CD4-positive, alpha-beta T cell treated with Interferon gamma for 1 hour (primary cell): ENCODE data around the gene UBE2I.
"Not testable (repeated sequence)": the region's sequence is repeated elsewhere in the genome, so short reads cannot be mapped to it uniquely, and the experiment has no call there.

ENCODE experiments used
- DNase-seq: peaks from one replicate; pipeline ENCODE4 v3.0.0-alpha.2; 2020

UBE2I gene

GRCh38 chr16:1308977-1309885 lies at the start of gene UBE2I:
UBE2I (plus strand) TSS chr16:1309636; CDS start chr16:1314031, 4,395 bp downstream.
- peak; percentile 96 for DNase-seq

DNA sequence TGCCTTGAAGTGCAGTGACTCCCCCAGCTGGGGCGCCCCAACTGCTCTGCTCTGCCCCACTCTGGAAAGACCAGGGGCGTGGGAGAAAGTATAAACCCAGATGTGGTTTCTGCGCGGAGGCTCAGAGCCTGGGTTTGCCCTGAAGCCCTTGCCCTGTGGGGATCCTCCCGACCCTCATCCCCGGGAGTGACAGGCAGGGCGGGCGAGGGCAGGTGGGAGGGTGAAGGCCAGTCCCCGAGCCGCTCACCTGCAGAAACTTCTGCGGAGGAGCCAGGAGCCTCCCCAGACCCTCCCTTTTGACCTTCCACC lies 49.7 kb upstream of the UBE2I start:
- DNase-seq = no peak

DNA sequence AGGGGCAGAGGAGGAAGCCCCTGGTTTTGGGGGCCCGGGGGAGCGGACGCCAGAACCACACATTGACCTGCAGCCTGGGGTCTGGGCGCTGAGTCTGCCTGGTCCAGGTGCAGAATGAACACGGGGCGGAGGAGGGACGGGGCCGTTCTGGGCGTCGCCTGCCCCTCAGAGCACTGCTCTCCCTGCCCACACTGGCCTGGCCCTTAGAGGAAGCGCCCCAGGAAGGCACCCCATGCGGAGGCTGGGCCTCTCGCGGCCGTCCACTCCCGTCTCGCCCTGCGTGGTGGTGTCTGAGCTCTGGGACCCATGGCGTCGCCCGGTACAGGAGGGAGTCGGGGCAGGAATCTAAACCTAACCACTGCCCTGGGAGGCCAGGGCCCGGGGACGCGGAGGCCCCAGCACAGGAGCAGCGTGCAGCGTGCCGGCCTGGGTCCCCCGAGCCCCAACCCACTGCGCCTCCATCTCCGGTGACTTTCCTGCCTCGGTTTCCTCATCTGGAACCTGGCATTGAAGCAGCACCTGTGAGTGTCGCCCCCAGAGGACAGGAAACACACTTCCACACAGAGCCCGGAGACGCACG lies 49.2 kb upstream of the UBE2I start:
- DNase-seq = no peak

DNA sequence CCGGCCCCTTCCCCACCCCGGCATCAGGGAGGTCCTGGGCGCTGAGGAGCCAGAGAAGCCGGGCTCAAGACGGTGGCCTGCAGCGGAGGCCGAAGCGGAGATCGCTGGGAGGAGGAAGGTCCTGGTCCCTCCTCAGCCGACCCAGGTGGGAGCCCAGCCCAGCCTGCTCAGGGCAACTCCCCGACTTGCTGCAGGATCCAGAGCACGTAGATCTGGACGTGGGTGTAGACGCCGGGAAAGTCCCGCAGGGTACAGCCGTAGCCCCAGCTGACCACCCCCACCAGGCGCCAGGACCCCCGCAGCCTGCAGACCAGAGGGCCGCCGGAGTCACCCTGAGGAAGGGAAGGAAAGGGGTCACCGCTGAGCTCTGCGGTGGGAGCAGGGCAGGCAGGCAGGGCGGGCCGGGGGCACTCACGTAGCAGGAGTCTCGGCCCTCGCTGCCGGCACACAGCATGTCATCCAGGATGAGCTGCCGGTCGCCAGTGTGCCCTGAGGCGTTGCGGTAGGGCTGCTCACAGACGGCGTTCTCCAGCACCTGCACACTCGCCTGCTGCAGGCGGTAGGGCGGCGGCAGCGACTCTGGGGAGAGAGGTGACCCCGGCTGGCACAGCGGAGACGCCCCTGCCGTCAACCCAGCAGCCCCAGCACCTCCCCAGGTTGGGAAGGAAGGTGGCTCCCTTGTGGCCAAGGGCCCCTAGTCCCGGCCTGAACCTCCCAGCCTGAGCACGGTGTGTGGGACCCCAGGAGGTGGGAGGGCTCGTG lies 48.1 kb upstream of the UBE2I start:
- DNase-seq = no peak

- no peak for DNase-seq
Observed at GRCh38 chr16:1262210-1262845, 47.1 kb upstream of the UBE2I start.

DNA sequence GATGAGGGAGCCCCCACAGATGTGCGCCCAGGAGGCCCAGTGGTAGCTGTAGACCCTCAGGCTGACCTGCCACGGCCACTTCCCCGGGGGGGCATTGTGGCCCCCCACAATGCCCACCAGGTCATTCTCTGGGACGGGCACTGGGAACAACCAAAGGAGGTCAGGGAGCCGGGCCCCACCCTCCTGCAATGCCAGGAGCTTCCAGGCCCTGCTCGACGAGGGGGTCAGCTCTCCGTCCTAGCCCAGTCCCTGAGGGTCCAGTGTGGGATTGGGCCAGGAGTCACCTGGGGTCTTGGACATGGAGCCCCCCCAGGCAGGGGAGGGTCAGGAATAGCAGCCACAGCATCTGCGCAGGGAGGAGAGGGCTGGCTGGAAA lies 46.6 kb upstream of the UBE2I start:
- no peak for DNase-seq

- DNase-seq = no peak
Observed at GRCh38 chr16:1263591-1264344, 45.7 kb upstream of the UBE2I start.

DNA sequence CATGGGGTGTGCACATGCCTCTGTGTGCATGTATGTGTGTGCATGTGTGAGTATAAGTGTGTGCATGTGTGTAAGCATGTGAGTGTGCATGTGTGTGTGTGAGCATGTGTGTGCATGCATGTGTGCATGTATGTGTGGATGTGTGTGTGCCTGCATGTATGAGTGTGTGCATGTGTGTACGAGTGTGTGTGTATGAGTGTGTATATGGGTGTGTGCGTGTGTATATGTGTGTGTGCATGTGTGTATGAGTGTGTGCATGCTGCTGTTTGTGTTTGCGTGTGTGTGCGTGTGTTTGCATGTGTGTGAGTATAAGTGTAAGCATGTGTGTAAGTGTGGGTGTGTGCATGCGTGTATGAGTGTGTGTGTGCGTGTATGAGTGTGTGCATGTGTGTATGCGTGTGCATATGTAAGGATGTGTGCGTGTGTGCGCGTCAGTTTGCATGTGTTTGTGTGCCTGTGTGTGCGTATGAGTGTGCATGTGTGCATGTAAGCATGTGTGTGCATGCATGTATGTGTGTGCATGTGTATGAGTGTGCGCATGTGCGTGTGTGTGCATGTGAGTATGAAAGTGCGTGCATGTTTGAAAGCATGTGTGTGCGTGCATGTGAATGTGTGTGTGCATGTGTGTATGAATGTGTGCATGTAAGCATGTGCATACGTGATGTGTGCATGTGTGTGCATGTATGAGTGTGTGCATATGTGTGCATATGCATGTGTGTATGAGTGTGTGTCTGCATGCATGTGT lies 44.9 kb upstream of the UBE2I start:
- DNase-seq = no peak

GRCh38 chr16:1265090-1265630 lies 44.3 kb upstream of the UBE2I start:
- no peak for DNase-seq

DNA sequence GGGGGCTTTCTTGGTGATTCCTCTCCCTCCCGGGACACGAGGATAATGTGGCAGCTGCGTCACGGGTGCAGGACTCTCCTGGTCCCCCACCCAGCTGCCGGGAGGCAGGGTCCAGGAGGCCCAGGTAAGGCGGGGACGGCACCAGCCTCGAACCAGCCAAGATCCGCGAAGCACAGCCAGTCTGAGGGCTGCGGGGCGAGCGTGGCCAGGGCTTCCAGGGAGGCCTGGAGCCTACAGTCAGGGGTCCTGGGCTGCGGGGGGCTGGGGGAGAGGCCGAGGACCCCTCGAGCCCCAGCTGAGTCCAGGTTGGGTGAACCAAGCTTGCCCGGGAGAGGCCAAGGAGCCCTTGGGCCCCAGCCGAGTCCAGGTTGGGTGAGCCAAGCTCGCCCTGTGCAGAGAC lies 43.6 kb upstream of the UBE2I start:
- DNase-seq = no peak

GRCh38 chr16:1269418-1269817 lies 40.0 kb upstream of the UBE2I start:
- DNase-seq = not testable (repeated sequence)

DNA sequence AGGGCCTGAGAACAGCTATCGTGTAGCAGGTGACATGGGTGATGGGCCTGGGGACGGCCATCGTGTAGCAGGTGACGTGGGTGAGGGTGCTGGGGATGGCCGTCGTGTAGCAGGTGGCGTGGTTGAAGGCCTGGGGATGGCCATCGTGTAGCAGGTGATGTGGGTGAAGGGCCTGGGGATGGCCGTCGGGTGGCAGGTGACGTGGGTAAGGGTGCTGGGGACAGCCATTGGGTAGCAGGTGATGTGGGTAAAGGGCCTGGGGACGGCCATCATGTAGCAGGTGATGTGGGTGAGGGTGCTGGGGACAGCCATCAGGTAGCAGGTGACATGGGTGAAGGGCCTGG lies 38.1 kb upstream of the UBE2I start:
- no peak for DNase-seq

DNA sequence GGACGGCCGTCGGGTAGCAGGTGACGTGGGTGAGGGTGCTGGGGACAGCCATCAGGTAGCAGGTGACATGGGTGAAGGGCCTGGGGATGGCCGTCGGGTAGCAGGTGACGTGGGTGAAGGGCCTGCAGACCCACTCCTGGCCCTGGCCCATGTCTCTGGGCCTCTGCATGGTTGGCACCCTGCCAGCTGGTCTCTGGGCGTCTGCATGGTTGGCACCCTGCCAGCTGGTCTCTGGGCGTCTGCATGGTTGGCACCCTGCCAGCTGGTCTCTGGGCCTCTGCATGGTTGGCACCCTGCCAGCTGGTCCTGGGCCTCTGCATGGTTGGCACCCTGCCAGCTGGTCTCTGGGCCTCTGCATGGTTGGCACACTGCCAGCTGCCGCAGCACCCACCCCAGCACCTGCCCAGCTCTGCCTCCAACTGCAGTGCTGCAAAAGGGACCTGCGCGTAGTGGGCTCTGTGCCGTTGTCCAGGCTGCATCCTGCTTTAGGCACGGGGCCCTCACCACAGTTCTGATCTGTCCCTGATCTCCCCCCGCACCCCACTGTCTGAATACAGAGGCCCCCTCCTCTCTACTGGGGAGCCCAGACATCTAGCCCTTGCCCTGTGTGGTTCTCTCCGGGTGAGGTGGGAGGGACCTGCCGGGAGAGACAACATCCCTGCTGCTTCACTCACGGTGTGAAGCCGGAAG lies 37.6 kb upstream of the UBE2I start:
- DNase-seq = not testable (repeated sequence)

DNA sequence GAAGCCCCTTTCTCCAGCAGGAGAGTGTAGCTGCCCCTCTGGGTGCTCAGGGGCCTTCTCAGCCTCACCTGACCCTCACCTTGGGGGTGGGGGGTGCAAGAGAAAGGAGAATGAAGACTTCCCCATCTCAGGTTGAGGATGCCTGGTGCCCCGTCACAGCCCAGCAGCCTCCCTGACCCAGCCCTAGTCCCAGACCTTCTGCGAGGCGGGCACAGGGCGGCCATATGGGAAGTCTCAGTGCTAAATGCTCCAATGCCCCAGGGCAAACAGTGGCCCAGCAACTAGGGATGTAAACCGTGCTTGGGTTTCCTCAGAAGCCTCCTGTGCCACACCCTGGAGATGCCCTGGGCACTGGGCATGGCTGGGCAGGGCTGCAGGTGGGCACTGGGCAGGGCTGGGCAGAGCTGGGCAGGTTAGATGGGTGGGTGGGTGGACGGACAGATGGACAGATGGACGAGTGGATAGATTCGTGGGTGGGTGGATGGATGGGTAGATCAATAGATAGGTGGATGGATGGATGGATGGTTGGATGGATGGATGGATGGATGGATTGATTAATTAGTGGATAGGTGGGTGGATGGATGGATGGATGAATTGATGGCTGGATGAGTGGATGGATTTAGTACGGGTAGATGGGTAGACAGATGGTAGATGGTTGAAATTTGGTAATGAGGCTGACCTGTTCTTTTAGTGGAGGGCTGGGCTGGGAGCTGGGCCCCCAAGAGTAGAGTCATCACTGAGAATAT lies 36.8 kb upstream of the UBE2I start:
- no peak for DNase-seq

GRCh38 chr16:1273816-1274215 lies 35.6 kb upstream of the UBE2I start:
- no peak for DNase-seq

DNA sequence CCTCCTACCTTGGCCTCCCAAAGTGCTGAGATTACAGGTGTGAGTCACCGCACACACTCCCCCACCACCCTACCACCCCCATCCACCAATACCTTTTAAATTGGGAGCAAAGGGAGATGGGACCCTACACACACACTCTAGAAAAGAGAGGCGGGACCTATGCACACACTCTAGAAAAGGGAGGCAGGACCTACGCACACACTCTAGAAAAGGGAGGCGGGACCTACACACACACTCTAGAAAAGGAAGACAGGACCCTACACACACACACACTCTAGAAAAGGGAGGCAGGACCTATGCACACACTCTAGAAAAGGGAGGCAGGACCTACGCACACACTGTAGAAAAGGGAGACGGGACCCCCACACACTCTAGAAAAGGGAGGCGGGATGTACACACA lies 34.7 kb upstream of the UBE2I start:
- DNase-seq = no peak

DNA sequence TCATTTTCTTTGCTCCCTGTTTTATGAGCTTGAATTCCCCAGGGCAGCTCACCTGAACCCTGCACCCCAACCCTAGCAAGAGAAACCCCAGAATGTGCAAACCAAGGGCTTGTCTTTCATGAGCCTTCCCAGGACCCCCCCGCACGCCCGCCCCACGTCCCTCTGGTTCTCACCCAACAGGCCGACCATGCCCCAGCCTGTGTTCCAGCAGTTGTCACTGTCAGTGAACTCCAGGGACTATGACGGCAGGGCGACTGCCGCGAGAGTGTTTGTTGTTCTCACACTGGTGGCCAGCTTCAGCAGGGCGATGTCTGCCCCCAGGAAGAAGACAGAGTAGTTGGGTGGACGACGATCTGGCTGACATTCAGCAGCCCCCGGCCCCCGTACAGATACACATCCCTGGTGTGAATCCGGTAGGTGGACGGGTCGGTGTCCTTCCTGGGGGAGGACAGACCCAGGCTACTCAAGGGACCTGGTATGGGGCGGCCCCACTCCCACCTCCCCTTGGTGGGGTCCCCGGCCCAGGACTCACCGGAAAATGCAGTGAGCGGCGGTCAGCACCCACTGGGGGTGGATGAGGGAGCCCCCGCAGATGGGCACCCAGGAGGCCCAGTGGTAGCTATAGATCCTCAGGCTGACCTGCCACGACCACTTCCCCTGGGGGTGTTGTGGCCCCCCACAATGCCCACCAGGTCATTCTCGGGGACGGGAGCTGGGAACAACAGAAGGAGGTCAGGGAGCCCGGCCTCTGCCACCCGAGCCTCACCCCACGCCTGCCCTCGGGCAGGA lies 33.5 kb upstream of the UBE2I start:
- DNase-seq = no peak

GRCh38 chr16:1276580-1276878 lies 32.9 kb upstream of the UBE2I start:
- DNase-seq = no peak

GRCh38 chr16:1277151-1277598 lies 32.3 kb upstream of the UBE2I start:
- no peak for DNase-seq
